H9 (cell line): ENCODE data around the gene TBX1. TPM values are rescaled to one million over a fixed set of nuclear protein-coding genes. Genes with fewer than 3 reads are reported as not detected.
A peak's percentile ranks its signal among the peaks of the same experiment; 100 is the strongest.

Experiments
- DNase-seq: peaks from one replicate; pipeline ENCODE4 v3.0.0-alpha.2; 2017
- H2AFZ ChIP-seq: one replicate; pipeline ENCODE4 v1.6.1; 2013; ENCODE audit warnings: mild to moderate bottlenecking, low read length, control low read depth, moderate library complexity
- H2AK5ac ChIP-seq: 2 replicates; pipeline ENCODE4 v1.6.1; 2013; ENCODE audit warnings: low read length, control low read depth, mixed read lengths; ENCODE audit not compliant: insufficient read length
- H2BK120ac ChIP-seq: one replicate; pipeline ENCODE4 v1.6.1; 2013; ENCODE audit warnings: low read depth, mild to moderate bottlenecking, low read length, control low read depth, inconsistent platforms; ENCODE audit not compliant: poor library complexity, severe bottlenecking
- H2BK12ac ChIP-seq: 2 replicates; pipeline ENCODE4 v1.6.1; 2013; ENCODE audit warnings: low read length, control low read depth, mixed read lengths, low read depth; ENCODE audit not compliant: insufficient read length
- H2BK15ac ChIP-seq: 2 replicates; pipeline ENCODE4 v1.6.1; 2013; ENCODE audit warnings: low read depth, low read length, control low read depth
- H2BK20ac ChIP-seq: one replicate; pipeline ENCODE4 v1.6.1; 2013; ENCODE audit warnings: low read depth, mild to moderate bottlenecking, low read length, control low read depth, inconsistent platforms; ENCODE audit not compliant: poor library complexity, severe bottlenecking
- H2BK5ac ChIP-seq: 2 replicates; pipeline ENCODE4 v1.6.1; 2013; ENCODE audit warnings: low read length, control low read depth, mixed read lengths; ENCODE audit not compliant: insufficient read length
- H3K14ac ChIP-seq: 2 replicates; pipeline ENCODE4 v1.6.1; 2013; ENCODE audit warnings: low read length, control low read depth; ENCODE audit not compliant: insufficient read depth
- H3K18ac ChIP-seq: 2 replicates; pipeline ENCODE4 v1.6.1; 2013; ENCODE audit warnings: low read depth, mild to moderate bottlenecking, mixed read lengths, low read length, control low read depth; ENCODE audit not compliant: insufficient read length
- H3K23ac ChIP-seq: 2 replicates; pipeline ENCODE4 v1.6.1; 2013; ENCODE audit warnings: low read length, control low read depth, mixed read lengths, low read depth; ENCODE audit not compliant: insufficient read length
- H3K23me2 ChIP-seq: 2 replicates; pipeline ENCODE4 v1.6.1; 2013; ENCODE audit warnings: low read depth, mild to moderate bottlenecking, mixed read lengths, low read length, control low read depth; ENCODE audit not compliant: insufficient read length, poor library complexity, severe bottlenecking
- H3K27ac ChIP-seq: 2 replicates; pipeline ENCODE4 v1.5.1; 2013; ENCODE audit warnings: low read length, control low read depth, mixed read lengths, low read depth; ENCODE audit not compliant: insufficient read length
- H3K27me3 ChIP-seq: 2 replicates; pipeline ENCODE4 v1.6.1; 2013; ENCODE audit warnings: low read length, control low read depth, inconsistent platforms; ENCODE audit not compliant: insufficient read depth
- H3K4ac ChIP-seq: 2 replicates; pipeline ENCODE4 v1.6.1; 2013; ENCODE audit warnings: low read depth, mild to moderate bottlenecking, control low read depth, inconsistent platforms, low read length, moderate library complexity
- H3K4me1 ChIP-seq: 2 replicates; pipeline ENCODE4 v1.6.1; 2013; ENCODE audit warnings: low read length, control low read depth, inconsistent platforms; ENCODE audit not compliant: insufficient read depth
- H3K4me2 ChIP-seq: 2 replicates; pipeline ENCODE4 v1.6.1; 2013; ENCODE audit warnings: low read length, control low read depth, mixed read lengths; ENCODE audit not compliant: insufficient read length, insufficient read depth
- H3K56ac ChIP-seq: 2 replicates; pipeline ENCODE4 v1.6.1; 2013; ENCODE audit warnings: low read depth, mild to moderate bottlenecking, mixed read lengths, low read length, control low read depth; ENCODE audit not compliant: insufficient read length
- H3K79me1 ChIP-seq: 2 replicates; pipeline ENCODE4 v1.6.1; 2013; ENCODE audit warnings: low read depth, mild to moderate bottlenecking, moderate library complexity, low read length, control low read depth, inconsistent platforms; ENCODE audit not compliant: insufficient read depth, poor library complexity, severe bottlenecking
- H3K79me2 ChIP-seq: 2 replicates; pipeline ENCODE4 v1.6.1; 2013; ENCODE audit warnings: low read length, control low read depth, inconsistent platforms; ENCODE audit not compliant: insufficient read depth
- H3K9ac ChIP-seq: 2 replicates; pipeline ENCODE4 v1.6.1; 2013; ENCODE audit warnings: low read length, control low read depth, mixed read lengths; ENCODE audit not compliant: insufficient read length; ENCODE audit errors: extremely low read depth
- H3K9me3 ChIP-seq: one replicate; pipeline ENCODE4 v1.6.1; 2013; ENCODE audit warnings: low read depth, low read length, inconsistent platforms; ENCODE audit not compliant: control insufficient read depth
- H3T11ph ChIP-seq: one replicate; pipeline ENCODE4 v1.6.1; 2013; ENCODE audit warnings: mild to moderate bottlenecking, low read length, control low read depth, inconsistent platforms
- H4K20me1 ChIP-seq: one replicate; pipeline ENCODE4 v1.6.1; 2013; ENCODE audit not compliant: control insufficient read depth, insufficient read length, insufficient read depth
- H4K5ac ChIP-seq: 2 replicates; pipeline ENCODE4 v1.6.1; 2013; ENCODE audit warnings: low read depth, mild to moderate bottlenecking, mixed read lengths, low read length, control low read depth; ENCODE audit not compliant: insufficient read length
- H4K8ac ChIP-seq: replicated peaks from 2 replicates; pipeline ENCODE4 v1.6.1; 2013; ENCODE audit warnings: low read length, control low read depth, mixed read lengths, low read depth; ENCODE audit not compliant: insufficient read length
- H4K91ac ChIP-seq: 2 replicates; pipeline ENCODE4 v1.6.1; 2013; ENCODE audit warnings: low read depth, mild to moderate bottlenecking, moderate library complexity, mixed read lengths, low read length, control low read depth; ENCODE audit not compliant: insufficient read length
- H3K27ac Mint-ChIP-seq, 3 experiments: 2 replicates in 2 of 3; 3 replicates in 1 of 3; pipeline ENCODE4 v1.8.0; 2020 to 2021; ENCODE audit warnings: mixed read lengths in 3 of 3, mild to moderate bottlenecking in 1 of 3, moderate library complexity in 1 of 3
- H3K27me3 Mint-ChIP-seq: 2 replicates; pipeline ENCODE4 v1.8.0; 2021; ENCODE audit warnings: low read depth, mild to moderate bottlenecking, moderate library complexity, mixed read lengths
- H3K36me3 Mint-ChIP-seq, 3 experiments: 2 replicates in 2 of 3; 3 replicates in 1 of 3; pipeline ENCODE4 v1.8.0; 2020 to 2021; ENCODE audit warnings: low read depth in 3 of 3, mixed read lengths in 3 of 3; ENCODE audit not compliant: insufficient read depth in 1 of 3
- H3K4me1 Mint-ChIP-seq, 2 experiments: 2 replicates each; pipeline ENCODE4 v1.8.0; 2020; ENCODE audit warnings: mixed read lengths in 2 of 2
- H3K4me3 Mint-ChIP-seq, 2 experiments: 2 replicates in 1 of 2; 3 replicates in 1 of 2; pipeline ENCODE4 v1.8.0; 2020 to 2021; ENCODE audit warnings: mild to moderate bottlenecking in 2 of 2, mixed read lengths in 2 of 2, moderate library complexity in 1 of 2
- H3K9me3 Mint-ChIP-seq, 2 experiments: 2 replicates in 1 of 2; 3 replicates in 1 of 2; pipeline ENCODE4 v1.8.0; 2020; ENCODE audit warnings: mild to moderate bottlenecking in 2 of 2, mixed read lengths in 2 of 2, moderate library complexity in 1 of 2
- WGBS: extraction: QIAGEN DNeasy Blood & Tissue Kit; methylation state at CpG from one replicate; pipeline ENCODE4 v1.1.7; 2013; ENCODE audit warnings: missing lambda C conversion rate, low lambda C conversion rate, mixed read lengths; ENCODE audit not compliant: insufficient read length; ENCODE audit errors: extremely low coverage; 5-methylcytosine and 5-hydroxymethylcytosine counted together
- total RNA-seq: library from RNA; stranded (reverse); gene quantifications from 2 replicates; pipeline ENCODE4 v1.2.1, GENCODE V29; 2021
- TF ChIP-seq, protein P1 (sequence below): fragments of 200-600 bp; sonication (generic); conservative IDR thresholded peaks from 3 replicates; pipeline ENCODE4 v1.8.0; 2021; ENCODE audit warnings: antibody characterized with exemption, mild to moderate bottlenecking

Gene TBX1
- total RNA-seq, 1 experiment from 2014 or later = 2.2 TPM

DNA sequence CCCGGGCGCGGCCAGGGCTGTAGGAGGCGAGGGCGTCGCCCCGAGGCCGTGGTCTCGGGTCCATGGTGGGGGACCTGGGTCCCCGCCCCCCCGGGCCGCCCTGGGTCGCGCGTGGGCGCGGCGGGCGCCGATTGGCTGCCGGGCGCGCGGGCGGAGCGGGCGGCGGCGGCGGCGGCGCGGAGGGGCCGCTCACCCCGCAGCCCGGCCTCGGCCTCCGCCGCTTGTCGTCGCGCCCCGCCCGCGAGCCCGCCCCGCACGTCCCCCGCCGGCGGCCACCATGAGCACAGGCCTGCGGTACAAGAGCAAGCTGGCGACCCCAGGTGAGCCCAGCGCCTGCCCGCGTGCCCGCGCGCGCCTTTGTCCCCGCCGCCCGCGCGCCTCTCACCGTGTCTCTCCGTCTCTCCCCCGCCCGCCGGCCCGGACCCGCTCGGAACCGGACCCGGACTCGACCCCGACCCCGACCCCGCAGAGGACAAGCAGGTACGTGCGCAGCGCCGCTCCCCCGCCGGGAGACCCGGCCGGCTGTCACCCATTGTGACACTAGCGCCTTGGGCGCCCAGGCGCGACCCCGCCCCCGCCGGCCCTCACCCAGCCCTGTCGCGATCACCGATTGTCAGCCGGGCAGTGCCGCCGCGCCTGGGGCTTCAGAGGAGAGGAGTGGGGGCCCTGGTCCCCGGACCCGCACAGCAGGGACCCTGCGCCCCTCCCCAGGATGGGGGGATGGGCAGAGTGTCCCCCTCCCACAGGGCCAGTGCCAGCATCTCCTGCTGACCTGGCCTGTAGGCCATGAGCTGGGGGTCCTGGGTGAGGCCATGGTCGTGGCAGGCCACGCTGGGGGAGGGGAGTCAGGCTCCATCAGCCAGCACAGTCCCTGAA is 46.0 kb upstream of the TBX1 start, which contains the start of gene SEPTIN5:
Gene SEPTIN5 (plus strand): TSS at position 192 of the 876 bp plus-strand sequence. CDS start 86 bp downstream, at position 278.
- Histone ChIP-seq H3K18ac (no peak within 1 kb of the TSS), H2BK20ac (no peak within 1 kb of the TSS), H3K79me1 (no peaks in the 10 kb centered on the region), H3K4me2 (peak within 1 kb of the TSS; percentile 14), H3K56ac (no peak within 1 kb of the TSS), H2AK5ac (no peak within 1 kb of the TSS), H4K5ac (no peak within 1 kb of the TSS), H3K4me1 (peaks cover 2% of the 10 kb centered on the region; the same call in 1 of the 2 replicates), H2BK12ac (no peak within 1 kb of the TSS), H2BK5ac (no peak within 1 kb of the TSS), H3K79me2 (no peaks in the 10 kb centered on the region), H3T11ph (no peak within 1 kb of the TSS), H4K8ac (no peak within 1 kb of the TSS), H2BK15ac (no peak within 1 kb of the TSS), H4K91ac (no peak within 1 kb of the TSS), H3K9me3 (no peaks in the 10 kb centered on the region), H3K9ac (no peak within 1 kb of the TSS), H4K20me1 (no peaks in the 10 kb centered on the region), H3K27me3 (peaks cover 6% of the 10 kb centered on the region; the same call in 1 of the 2 replicates), H2BK120ac (no peak within 1 kb of the TSS), H2AFZ (no peak within 1 kb of the TSS), H3K4ac (no peak within 1 kb of the TSS), H3K14ac (no peak within 1 kb of the TSS), H3K23ac (no peak within 1 kb of the TSS), H3K23me2 (peaks cover 10% of the 10 kb centered on the region), H3K27ac (no peak within 1 kb of the TSS)
- no peak within 1 kb of the TSS for H3K27ac Mint-ChIP-seq
- H3K4me3 Mint-ChIP-seq = peak within 1 kb of the TSS; percentile 65 to 79
- TF ChIP-seq, protein P1, sequence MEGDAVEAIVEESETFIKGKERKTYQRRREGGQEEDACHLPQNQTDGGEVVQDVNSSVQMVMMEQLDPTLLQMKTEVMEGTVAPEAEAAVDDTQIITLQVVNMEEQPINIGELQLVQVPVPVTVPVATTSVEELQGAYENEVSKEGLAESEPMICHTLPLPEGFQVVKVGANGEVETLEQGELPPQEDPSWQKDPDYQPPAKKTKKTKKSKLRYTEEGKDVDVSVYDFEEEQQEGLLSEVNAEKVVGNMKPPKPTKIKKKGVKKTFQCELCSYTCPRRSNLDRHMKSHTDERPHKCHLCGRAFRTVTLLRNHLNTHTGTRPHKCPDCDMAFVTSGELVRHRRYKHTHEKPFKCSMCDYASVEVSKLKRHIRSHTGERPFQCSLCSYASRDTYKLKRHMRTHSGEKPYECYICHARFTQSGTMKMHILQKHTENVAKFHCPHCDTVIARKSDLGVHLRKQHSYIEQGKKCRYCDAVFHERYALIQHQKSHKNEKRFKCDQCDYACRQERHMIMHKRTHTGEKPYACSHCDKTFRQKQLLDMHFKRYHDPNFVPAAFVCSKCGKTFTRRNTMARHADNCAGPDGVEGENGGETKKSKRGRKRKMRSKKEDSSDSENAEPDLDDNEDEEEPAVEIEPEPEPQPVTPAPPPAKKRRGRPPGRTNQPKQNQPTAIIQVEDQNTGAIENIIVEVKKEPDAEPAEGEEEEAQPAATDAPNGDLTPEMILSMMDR = no peak
- peaks cover 71% of the 10 kb centered on the region for H3K27me3 Mint-ChIP-seq
- H3K4me1 Mint-ChIP-seq = peaks cover 15 to 16% of the 10 kb centered on the region in 2 experiments
- peaks cover 0 to 2% of the 10 kb centered on the region in 2 experiments; a peak in 1 of 5 replicates for H3K9me3 Mint-ChIP-seq
- peaks cover 0 to 5% (median 0%) of the 10 kb centered on the region in 3 experiments; a peak in 1 of 7 replicates for H3K36me3 Mint-ChIP-seq
- no peak for DNase-seq
- no CpG with 5 or more reads among the region's 106 CpGs for WGBS
